ENCODE results near the gene DPH6.
"Not testable (repeated sequence)": the region's sequence is repeated elsewhere in the genome, so short reads cannot be mapped to it uniquely, and the experiment has no call there.

Gene DPH6

GRCh38 chr15:35328836-35329235, 217.1 kb downstream of the DPH6 start:
- DNase-seq (ENCODE audit: low spot score): not testable (repeated sequence)

DNA sequence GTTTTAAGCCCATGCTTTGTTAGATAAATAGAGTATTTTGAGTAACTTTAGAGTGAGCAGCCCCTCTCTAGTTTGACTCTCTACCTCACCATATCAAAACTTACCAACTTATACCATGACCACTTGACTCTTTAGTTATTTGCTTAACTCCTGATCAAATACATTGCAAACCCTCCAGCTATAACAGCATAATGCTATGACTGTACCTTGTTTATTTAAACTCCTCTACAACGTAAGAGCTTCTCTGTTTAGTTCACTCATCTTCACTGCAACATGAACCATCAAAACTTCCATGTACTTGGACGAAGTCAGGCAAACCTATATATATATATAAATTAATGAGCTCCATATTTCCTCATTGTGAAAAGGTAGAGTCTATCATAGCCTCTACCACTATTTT, 218.2 kb downstream of the DPH6 start:
- DNase-seq (ENCODE audit: low spot score): no peak

DNA sequence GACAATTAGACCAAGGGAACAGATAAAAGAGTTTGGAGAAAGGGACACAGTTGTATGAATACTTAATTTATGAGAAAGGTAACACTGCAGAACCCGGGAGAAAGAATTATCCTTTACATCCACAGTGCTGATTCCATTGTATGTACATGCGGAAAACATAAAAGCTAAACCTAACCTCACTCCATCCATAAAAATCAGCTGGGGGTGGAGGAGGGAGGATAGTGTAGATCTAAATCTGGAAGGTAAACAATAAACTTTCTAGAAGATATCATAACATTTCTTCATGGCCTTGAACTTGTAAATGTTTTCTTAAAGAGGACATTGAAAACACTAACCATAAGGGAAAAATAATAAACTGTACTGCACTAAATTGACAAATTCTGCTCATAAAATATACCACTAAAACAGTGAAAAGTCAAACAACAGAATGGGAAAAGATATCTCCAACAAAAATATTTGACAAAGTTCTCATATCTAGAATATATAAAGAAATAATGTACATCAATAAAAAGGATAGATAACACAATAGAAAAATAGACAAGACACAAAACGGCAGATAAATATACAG, 220.5 kb downstream of the DPH6 start:
- no peak for DNase-seq (ENCODE audit: low spot score)

DNA sequence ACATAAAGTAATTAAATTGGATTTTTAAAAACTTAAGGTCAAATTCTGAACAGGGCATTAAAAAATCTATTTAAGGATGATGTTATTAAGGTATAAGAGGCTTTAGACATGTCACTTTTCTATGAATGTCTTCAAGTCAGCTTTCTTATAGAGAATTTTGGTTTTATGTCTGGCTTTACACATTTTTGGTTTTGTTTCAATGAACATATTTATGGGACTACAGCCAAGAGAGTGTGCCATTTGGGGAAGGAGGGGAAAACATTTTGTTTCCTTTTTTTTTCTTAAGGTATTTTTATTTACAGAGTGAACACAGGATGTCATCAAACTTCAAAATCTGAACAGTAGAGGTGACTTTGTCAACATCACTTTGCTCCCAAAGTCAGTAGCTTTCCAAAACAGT, 222.8 kb downstream of the DPH6 start:
- no peak for DNase-seq (ENCODE audit: low spot score)

GRCh38 chr15:35321926-35322325, 224.0 kb downstream of the DPH6 start:
- DNase-seq (ENCODE audit: low spot score): no peak

DNA sequence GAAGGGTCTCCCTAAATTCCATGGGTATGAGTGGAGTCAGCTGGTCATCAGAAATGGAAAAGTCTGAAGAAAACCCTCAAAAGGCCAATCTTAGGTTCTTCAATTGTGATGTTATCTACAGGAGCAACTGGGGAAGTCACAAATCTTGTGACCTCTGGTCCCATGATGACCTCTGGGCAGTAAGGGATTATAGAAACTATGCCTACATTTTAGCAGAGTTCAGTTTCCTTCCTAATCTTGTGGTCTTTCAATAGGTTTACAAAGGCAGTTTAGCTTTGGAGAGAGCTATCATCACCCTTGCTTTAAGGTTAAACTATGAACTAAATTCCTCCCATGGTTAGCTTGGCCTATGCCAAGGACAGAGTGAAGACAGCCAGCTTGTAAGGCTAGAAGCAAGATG, 225.1 kb downstream of the DPH6 start:
- DNase-seq (ENCODE audit: low spot score): no peak

Measured in SW480 (cell line).